Skeletal muscle cell (primary cell): ENCODE measurements around the gene ZNF627.

ENCODE experiments used
- DNase-seq: peaks from one replicate; pipeline ENCODE4 v3.0.0-alpha.2; 2010; ENCODE audit warnings: low read depth
- H3K4me3 ChIP-seq: 2 replicates; pipeline ENCODE4 v1.5.1; 2011; ENCODE audit warnings: low read depth, mild to moderate bottlenecking, control low read depth, low read length, moderate library complexity

Gene ZNF627

DNA sequence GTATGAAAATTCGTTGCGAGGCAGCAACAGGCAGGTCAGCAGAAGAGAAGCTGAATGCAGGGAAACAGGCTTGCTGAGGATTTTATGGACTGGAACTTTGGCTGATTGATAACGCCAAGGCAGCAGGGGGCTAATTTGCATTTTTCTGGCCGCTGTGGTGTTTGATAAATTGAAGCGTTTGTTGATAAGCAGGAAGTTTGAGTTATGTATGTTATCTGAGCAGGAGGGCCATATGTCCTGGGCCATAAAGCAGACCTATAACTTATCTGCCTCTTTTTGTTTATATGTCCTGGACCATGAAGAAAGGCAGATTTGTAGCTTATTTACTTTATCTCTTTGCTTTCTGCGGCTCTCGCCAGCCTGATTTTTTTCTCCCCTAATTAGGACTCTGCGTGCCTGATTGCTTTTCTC, 65.9 kb downstream of the ZNF627 start:
- no peak overlapping the region for H3K4me3 ChIP-seq
- DNase-seq, result no peak
